GM19043 (cell line): ENCODE results near the gene TAS2R38.

Source experiments
- ATAC-seq: cut with Tn5 transposase; IDR thresholded peaks from one replicate; pipeline ENCODE4 v1.9.1; 2021; ENCODE audit warnings: low read depth; ENCODE audit not compliant: unreplicated experiment

TAS2R38 gene

GRCh38 chr7:141976524-141977245 is 3.1 kb upstream of the TAS2R38 start:
- no peak for ATAC-seq

- peak; percentile 72 for ATAC-seq
Measured at GRCh38 chr7:141975806-141976523, 2.4 kb upstream of the TAS2R38 start.

- ATAC-seq = no peak
Measured at GRCh38 chr7:141974831-141975230, 1.3 kb upstream of the TAS2R38 start.

GRCh38 chr7:141960687-141961422 is 12.7 kb downstream of the TAS2R38 start:
- ATAC-seq = no peak

- no peak for ATAC-seq
Measured at GRCh38 chr7:141956084-141956483, 17.5 kb downstream of the TAS2R38 start.

- ATAC-seq = no peak
Measured at GRCh38 chr7:141954334-141954733, 19.2 kb downstream of the TAS2R38 start.

GRCh38 chr7:141952461-141952860 is 21.1 kb downstream of the TAS2R38 start:
- ATAC-seq = no peak

GRCh38 chr7:141950806-141951205 is 22.8 kb downstream of the TAS2R38 start:
- no peak for ATAC-seq

- no peak for ATAC-seq
Measured at GRCh38 chr7:141949911-141950310, 23.7 kb downstream of the TAS2R38 start.

GRCh38 chr7:141949451-141949850 is 24.1 kb downstream of the TAS2R38 start:
- ATAC-seq = no peak

GRCh38 chr7:141949021-141949420 is 24.6 kb downstream of the TAS2R38 start:
- no peak for ATAC-seq

GRCh38 chr7:141946796-141947195 is 26.8 kb downstream of the TAS2R38 start, which contains the start of gene CLEC5A:
Gene CLEC5A (minus strand): TSS chr7:141946974. CDS start chr7:141946292, 682 bp downstream.
- ATAC-seq = no peak

- no peak for ATAC-seq
Measured at GRCh38 chr7:141945356-141945755, 28.2 kb downstream of the TAS2R38 start.

GRCh38 chr7:141944811-141945210 is 28.8 kb downstream of the TAS2R38 start:
- no peak for ATAC-seq

- ATAC-seq = no peak
Measured at GRCh38 chr7:141943846-141944245, 29.7 kb downstream of the TAS2R38 start.

- no peak for ATAC-seq
Measured at GRCh38 chr7:141941075-141941474, 32.5 kb downstream of the TAS2R38 start.

GRCh38 chr7:141930211-141930610 is 43.4 kb downstream of the TAS2R38 start:
- ATAC-seq = no peak

- no peak for ATAC-seq
Measured at GRCh38 chr7:141928845-141929195, 44.8 kb downstream of the TAS2R38 start.

- no peak for ATAC-seq
Measured at GRCh38 chr7:141928146-141928844, 45.3 kb downstream of the TAS2R38 start.
